Measurements from ENCODE around the gene DDX56.

The DDX56 gene

DNA sequence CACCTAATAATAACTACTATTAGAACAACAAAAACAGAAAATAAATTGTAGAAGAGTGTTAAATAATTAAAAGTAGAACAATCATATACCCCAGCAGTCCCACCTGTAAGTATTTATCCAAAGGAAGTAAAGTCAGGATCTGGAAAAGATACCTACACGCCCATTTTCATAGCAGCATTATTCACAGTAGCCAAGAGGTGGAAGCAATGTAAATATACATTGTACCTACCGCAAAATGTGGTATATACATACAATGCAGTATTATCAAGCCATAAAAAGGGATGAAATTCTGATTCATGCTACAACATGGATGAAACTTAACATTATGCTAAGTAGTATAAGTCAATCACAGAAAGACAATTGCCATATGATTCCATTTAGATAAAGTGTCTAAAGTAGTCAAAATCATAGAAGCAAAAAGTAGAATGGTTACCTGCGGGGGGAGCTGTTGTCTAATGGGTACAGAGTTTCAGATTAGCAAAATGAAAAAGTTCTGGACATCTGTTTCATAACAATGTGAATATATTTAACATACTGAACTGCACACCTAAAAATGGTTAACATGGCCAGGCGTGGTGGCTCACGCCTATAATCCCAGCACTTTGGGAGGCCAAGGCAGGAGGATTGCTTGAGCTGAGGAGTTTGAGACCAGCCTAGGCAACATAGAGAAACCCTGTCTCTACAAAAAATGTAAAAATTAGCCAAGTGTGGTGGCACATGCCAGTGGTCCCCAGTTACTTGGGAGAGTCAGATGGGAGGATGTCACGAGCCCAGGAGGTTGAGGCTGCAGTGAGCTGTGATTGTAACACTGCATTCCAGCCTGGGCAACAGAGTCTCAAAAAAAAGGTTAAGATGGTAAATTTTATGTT is 14.4 kb upstream of the DDX56 start:
- no peaks in the 10 kb centered on the region for H3K36me3 ChIP-seq (ENCODE audit: insufficient read depth, low read length)
- no peak overlapping the region for H3K9ac ChIP-seq (ENCODE audit: low read length)
- no peaks in the 10 kb centered on the region for H3K4me1 ChIP-seq (ENCODE audit: insufficient read depth, low read length)
- no peaks in the 10 kb centered on the region for H3K9me3 ChIP-seq (ENCODE audit: low read length)
- no peaks in the 10 kb centered on the region for H3K27me3 ChIP-seq (ENCODE audit: control insufficient read depth in 1 of 2, insufficient read depth in 2 of 2, low read length in 2 of 2)
- H3K4me3 ChIP-seq (ENCODE audit: low read depth in 1 of 2, low read length in 2 of 2) = no peak overlapping the region
- no peak overlapping the region for H3K27ac ChIP-seq (ENCODE audit: low read depth, low read length)

DNA sequence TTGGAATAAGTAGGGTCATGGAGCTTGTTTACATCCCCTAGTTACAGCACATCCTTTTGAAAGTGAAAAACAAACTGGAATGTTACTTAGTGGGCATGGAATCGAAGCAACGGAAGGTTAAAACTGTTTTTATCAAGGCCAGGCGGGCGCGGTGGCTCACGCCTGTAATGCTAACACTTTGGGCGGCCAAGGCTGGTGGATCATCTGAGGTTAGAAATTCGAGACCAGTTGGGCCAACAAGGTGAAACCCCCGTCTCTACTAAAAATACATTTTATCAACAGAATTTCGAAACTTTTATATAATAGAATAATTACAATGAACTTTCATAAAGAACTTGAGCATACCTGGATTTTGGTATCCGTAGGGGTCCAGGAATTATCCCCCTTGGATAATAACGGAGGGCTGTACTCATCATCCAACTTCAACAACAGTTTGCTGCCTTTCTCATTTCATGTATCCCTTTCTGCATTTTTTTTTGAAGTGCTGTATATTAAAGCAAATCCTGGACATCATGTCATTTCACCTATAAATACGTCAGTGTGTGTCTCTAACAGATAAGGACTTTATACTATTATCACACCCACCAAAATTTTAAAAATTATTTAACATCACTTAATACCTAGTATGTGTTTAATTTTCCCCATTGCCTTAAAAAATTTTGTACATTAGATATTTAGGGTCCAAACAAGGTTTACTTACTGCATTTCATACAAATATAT is 9.6 kb upstream of the DDX56 start:
- Histone ChIP-seq H3K27ac (ENCODE audit: low read depth, low read length) (peak overlapping the region; percentile 96), H3K9me3 (ENCODE audit: low read length) (no peaks in the 10 kb centered on the region), H3K36me3 (ENCODE audit: insufficient read depth, low read length) (peaks cover 18% of the 10 kb centered on the region), H3K4me1 (ENCODE audit: insufficient read depth, low read length) (peaks cover 16% of the 10 kb centered on the region), H3K4me3 (ENCODE audit: low read depth in 1 of 2, low read length in 2 of 2) (peak overlapping the region in 1 of 2 donors; percentile 95), H3K27me3 (ENCODE audit: control insufficient read depth in 1 of 2, insufficient read depth in 2 of 2, low read length in 2 of 2) (no peaks in the 10 kb centered on the region), H3K9ac (ENCODE audit: low read length) (peak overlapping the region; percentile 78)

DNA sequence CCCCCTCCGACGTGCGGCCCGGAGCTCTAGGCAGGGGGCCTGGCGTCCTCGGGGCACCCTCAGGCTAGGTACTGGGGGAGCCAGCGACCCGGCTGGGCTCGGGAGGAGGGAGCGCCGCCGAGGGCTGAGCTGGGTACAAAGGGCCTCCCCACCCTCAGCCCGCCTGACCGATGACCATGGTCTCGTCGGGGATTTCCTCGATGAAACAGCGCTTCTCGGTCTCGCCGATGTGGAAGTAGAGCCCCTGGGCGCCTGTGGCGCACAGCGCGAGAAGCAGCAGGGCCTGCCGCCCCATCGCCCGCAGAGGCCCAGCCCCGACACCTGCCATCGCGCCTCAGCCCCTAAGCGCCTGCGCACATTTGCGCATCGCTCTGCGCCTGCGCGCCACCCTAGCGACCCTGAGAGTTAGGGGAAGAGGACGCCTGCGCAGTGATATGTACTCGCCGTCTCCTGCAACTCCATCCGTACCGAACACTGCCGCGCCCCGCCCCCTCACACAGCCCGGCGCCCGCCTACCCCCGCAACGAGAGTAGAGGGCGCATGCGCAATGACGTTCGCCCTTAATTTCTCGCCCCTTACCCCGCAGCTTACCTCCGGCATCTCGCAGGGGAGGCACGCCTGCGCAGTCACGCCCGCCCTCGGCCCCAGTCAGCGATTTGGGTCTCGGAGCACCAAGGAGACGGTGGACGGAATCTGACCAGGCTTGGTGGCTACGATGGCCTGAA is 8.3 kb upstream of the DDX56 start, which contains the start of gene TMED4:
TSS of gene TMED4 (minus strand) at position 353 of the 725 bp plus-strand sequence. CDS start at position 328, 25 bp downstream.
- Histone ChIP-seq H3K36me3 (ENCODE audit: insufficient read depth, low read length) (peaks cover 23% of the 10 kb centered on the region), H3K27me3 (ENCODE audit: control insufficient read depth in 1 of 2, insufficient read depth in 2 of 2, low read length in 2 of 2) (no peaks in the 10 kb centered on the region), H3K4me3 (ENCODE audit: low read depth in 1 of 2, low read length in 2 of 2) (peak within 1 kb of the TSS; percentile 63 to 95), H3K9me3 (ENCODE audit: low read length) (no peaks in the 10 kb centered on the region), H3K4me1 (ENCODE audit: insufficient read depth, low read length) (peaks cover 16% of the 10 kb centered on the region), H3K27ac (ENCODE audit: low read depth, low read length) (peak within 1 kb of the TSS; percentile 96), H3K9ac (ENCODE audit: low read length) (peak within 1 kb of the TSS; percentile 90)

DNA sequence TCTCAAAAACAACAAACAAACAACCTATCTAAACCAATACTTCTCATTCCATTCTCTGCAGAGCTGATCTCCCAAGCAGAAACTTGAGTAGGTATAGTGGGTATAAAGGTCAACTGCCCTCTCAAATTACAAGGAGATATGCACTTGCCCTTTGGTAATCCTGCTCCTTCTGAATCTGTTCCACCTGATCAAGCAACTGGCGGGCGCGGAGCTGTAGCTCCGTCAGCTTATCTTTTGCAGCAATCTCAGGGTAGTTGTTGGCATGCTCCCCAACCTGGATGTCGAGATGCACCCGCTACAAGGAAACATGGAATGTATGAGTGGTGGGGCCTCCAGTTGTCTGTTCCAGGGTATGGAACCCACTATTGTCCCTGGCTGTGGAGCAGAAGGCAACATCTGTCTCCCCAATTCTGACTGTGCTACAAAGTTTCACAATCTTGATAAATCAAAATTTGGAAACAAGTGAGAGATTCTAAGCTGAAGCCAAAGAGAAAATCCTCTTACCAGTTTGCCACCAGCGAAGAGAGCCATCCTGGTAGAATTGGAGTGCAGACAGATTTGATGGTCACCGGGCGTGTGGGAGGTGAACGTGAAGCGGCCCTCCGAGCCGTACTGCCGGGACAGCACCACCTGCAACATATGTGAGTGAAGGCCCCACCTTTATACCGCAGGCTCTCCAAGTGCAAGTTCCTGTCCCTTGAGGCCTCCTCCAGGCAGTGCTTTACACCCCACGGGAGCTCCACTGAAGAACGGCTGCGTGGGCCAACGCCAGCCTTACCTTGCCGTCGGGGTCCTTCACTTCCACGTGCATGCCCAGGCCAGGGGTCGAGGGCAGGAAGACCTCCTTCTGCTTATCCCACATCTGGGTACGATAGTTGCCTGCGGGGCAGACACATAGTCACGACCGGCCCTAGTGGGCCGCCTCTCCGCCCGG is 7.5 kb upstream of the DDX56 start:
- Histone ChIP-seq H3K36me3 (ENCODE audit: insufficient read depth, low read length) (peaks cover 23% of the 10 kb centered on the region), H3K9me3 (ENCODE audit: low read length) (no peaks in the 10 kb centered on the region), H3K27ac (ENCODE audit: low read depth, low read length) (peak overlapping the region; percentile 82), H3K4me1 (ENCODE audit: insufficient read depth, low read length) (peaks cover 16% of the 10 kb centered on the region), H3K4me3 (ENCODE audit: low read depth in 1 of 2, low read length in 2 of 2) (peak overlapping the region; percentile 63 to 95), H3K27me3 (ENCODE audit: control insufficient read depth in 1 of 2, insufficient read depth in 2 of 2, low read length in 2 of 2) (no peaks in the 10 kb centered on the region), H3K9ac (ENCODE audit: low read length) (peak overlapping the region; percentile 90)

DNA sequence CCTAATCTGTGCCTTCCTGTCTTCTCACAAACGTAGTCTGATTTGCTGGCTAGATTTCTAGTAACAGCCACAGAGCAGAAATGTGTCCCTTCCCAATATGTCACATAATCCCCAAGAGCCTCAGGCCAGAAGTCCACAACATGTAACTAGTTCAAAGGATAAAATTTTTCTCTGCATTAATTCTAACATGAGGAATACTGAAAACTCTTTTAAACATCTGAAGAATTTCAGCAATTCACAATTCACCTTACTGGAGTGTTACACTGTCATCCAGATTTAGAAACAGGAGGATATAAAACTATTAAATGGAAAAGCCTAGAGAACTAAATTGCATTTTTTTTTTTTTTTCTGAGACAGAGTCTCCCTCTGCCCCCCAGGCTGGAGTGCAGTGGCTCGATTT is 2.5 kb upstream of the DDX56 start:
- H3K27me3 ChIP-seq (ENCODE audit: control insufficient read depth in 1 of 2, insufficient read depth in 2 of 2, low read length in 2 of 2) = no peaks in the 10 kb centered on the region
- H3K36me3 ChIP-seq (ENCODE audit: insufficient read depth, low read length) = peaks cover 46% of the 10 kb centered on the region
- H3K9ac ChIP-seq (ENCODE audit: low read length) = no peak overlapping the region
- H3K9me3 ChIP-seq (ENCODE audit: low read length) = no peaks in the 10 kb centered on the region
- peaks cover 29% of the 10 kb centered on the region for H3K4me1 ChIP-seq (ENCODE audit: insufficient read depth, low read length)
- no peak overlapping the region for H3K4me3 ChIP-seq (ENCODE audit: low read depth in 1 of 2, low read length in 2 of 2)
- no peak overlapping the region for H3K27ac ChIP-seq (ENCODE audit: low read depth, low read length)

DNA sequence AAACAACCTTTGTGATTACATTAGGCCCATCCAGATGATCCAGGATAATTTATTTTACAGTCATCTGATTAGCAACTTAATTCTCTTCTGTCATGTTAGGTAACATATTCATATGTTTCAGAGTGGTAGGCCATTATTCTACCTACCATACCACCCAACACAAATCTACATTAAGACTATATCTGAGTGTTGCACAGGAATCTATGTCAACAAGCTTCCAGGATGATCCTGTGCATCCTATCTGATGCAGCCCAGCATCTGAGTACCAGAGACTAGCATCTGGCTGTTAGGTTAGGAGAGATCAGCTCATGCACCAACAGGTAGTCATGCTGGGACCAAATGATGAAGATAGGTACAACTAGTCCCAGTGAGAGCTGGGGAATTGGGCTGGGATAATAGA is 1.3 kb upstream of the DDX56 start:
- Histone ChIP-seq H3K4me1 (ENCODE audit: insufficient read depth, low read length) (peaks cover 17% of the 10 kb centered on the region), H3K9ac (ENCODE audit: low read length) (no peak overlapping the region), H3K27ac (ENCODE audit: low read depth, low read length) (no peak overlapping the region), H3K4me3 (ENCODE audit: low read depth in 1 of 2, low read length in 2 of 2) (no peak overlapping the region), H3K36me3 (ENCODE audit: insufficient read depth, low read length) (peaks cover 55% of the 10 kb centered on the region), H3K9me3 (ENCODE audit: low read length) (no peaks in the 10 kb centered on the region), H3K27me3 (ENCODE audit: control insufficient read depth in 1 of 2, insufficient read depth in 2 of 2, low read length in 2 of 2) (no peaks in the 10 kb centered on the region)

DNA sequence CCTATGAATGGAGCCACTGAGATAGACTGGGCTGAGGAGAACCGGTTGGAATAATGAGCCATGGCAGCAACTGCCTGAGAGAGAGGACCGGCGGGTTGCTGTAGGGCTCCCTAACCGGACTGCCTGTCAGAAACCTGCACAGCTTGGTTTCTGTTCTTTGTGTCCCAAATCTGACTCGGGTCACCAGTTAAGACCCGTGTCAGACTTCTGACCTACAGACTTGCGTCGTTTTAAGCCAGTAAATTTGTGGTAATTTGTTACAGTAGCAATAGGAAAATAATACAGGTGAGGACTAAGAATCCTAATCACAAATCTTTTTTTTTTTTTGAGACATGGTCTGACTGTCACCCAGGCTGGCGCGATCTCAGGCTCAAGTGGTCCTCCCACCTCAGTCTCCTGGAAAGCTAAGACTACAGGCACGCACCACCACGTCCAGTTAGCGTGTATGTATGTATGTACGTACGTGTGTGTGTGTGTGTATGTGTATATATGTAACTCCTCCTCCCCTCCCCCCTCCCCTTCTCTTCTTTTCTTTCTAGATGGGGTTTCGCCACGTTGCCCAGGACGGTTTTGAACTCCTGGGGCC is 672 bp upstream of the DDX56 start:
- peaks cover 55% of the 10 kb centered on the region for H3K36me3 ChIP-seq (ENCODE audit: insufficient read depth, low read length)

DNA sequence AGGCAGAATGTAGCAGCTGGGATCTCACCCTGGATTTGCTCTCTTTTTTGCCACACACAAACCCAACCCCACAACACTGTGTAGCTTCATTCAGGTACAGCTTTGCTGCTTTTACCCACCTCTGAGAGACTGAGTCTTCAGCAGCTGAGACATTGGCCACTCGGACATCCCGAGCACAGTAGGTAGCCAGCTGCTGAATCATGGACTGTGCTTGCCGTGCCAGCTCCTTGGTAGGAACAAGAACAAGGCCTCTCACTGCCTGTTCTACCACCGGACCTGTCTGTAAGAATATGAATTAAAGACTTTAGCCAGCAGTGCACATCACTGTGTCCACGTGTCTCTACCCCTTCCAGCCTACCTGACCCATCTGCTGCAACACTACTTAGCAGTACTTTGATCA is 937 bp downstream of the DDX56 start:
- Histone ChIP-seq H3K27ac (ENCODE audit: low read depth, low read length) (no peak overlapping the region), H3K27me3 (ENCODE audit: control insufficient read depth in 1 of 2, insufficient read depth in 2 of 2, low read length in 2 of 2) (no peaks in the 10 kb centered on the region), H3K36me3 (ENCODE audit: insufficient read depth, low read length) (peaks cover 58% of the 10 kb centered on the region), H3K4me1 (ENCODE audit: insufficient read depth, low read length) (peaks cover 16% of the 10 kb centered on the region), H3K9me3 (ENCODE audit: low read length) (no peaks in the 10 kb centered on the region), H3K4me3 (ENCODE audit: low read depth in 1 of 2, low read length in 2 of 2) (peak overlapping the region; percentile 84 to 98), H3K9ac (ENCODE audit: low read length) (peak overlapping the region; percentile 74)

More for the DNA sequence above, 672 bp upstream of the DDX56 start:
- Histone ChIP-seq H3K4me1 (ENCODE audit: insufficient read depth, low read length) (peaks cover 16% of the 10 kb centered on the region), H3K27ac (ENCODE audit: low read depth, low read length) (peak overlapping the region; percentile 89), H3K27me3 (ENCODE audit: control insufficient read depth in 1 of 2, insufficient read depth in 2 of 2, low read length in 2 of 2) (no peaks in the 10 kb centered on the region), H3K4me3 (ENCODE audit: low read depth in 1 of 2, low read length in 2 of 2) (peak overlapping the region; percentile 84 to 98), H3K9ac (ENCODE audit: low read length) (peak overlapping the region; percentile 47), H3K9me3 (ENCODE audit: low read length) (no peaks in the 10 kb centered on the region)

DNA sequence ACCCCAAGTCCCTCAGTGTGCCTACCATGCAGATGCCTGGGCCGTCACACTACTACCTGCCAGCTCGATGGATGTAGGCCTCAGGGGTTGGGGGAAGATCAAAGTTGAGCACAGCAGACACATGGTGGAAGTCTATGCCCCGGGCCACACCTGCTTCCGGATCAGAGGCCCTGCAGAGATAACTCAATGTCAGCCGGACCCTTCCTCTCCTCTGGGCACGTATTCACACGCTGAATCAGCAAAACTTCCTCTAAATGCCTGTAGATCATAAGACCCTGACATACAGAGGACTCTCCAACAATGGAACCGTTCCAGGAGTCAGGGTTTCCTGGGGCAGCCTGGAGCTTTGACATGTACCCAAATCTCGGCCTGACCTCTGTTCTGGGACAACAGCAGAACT is 3.7 kb downstream of the DDX56 start:
- H3K9ac ChIP-seq (ENCODE audit: low read length) = no peak overlapping the region
- H3K9me3 ChIP-seq (ENCODE audit: low read length) = no peaks in the 10 kb centered on the region
- peaks cover 16% of the 10 kb centered on the region for H3K4me1 ChIP-seq (ENCODE audit: insufficient read depth, low read length)
- no peaks in the 10 kb centered on the region for H3K27me3 ChIP-seq (ENCODE audit: control insufficient read depth in 1 of 2, insufficient read depth in 2 of 2, low read length in 2 of 2)
- no peak overlapping the region for H3K27ac ChIP-seq (ENCODE audit: low read depth, low read length)
- H3K36me3 ChIP-seq (ENCODE audit: insufficient read depth, low read length) = peaks cover 76% of the 10 kb centered on the region
- no peak overlapping the region for H3K4me3 ChIP-seq (ENCODE audit: low read depth in 1 of 2, low read length in 2 of 2)

DNA sequence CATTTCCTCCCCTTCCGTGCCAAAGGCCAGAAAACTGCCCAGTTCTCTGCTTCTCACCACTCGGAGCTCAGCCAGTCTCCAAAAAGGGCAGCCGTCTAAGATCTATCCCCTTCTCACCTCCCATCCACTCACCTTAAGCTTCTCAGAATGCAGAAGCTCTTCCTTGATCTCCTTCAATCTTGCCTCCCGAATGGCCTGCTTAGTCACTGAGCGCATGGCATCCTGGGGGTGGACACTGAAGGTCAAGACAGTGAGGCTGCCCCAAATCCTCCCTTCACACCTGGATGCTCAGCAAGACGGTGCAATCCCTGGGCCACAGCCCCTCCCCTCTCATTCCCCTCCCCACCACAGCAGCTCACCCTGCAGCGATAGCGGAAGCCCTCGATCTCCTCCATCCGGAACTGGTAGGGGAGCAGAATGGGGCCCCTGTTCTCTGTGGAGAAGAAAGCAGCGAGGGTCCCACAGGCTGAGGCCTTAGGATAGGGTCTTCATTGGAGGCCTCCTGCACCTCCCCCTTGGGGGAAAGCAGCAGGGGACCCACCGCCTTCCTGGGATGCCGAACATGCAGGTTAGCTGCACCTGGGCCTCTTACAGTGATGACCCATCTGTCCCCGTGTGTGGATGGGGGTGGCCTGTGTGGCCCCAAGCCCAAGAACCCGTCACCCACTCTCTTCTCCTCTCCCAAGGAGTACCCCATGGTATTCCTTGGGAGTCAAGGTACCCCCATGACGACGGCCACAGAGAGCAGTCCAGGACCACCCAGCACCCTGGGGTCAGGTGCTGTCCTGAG is 4.7 kb downstream of the DDX56 start:
- no peak overlapping the region for H3K9ac ChIP-seq (ENCODE audit: low read length)

More for the DNA sequence above, 4.7 kb downstream of the DDX56 start:
- Histone ChIP-seq H3K27ac (ENCODE audit: low read depth, low read length) (no peak overlapping the region), H3K9me3 (ENCODE audit: low read length) (no peaks in the 10 kb centered on the region), H3K4me3 (ENCODE audit: low read depth in 1 of 2, low read length in 2 of 2) (no peak overlapping the region), H3K27me3 (ENCODE audit: control insufficient read depth in 1 of 2, insufficient read depth in 2 of 2, low read length in 2 of 2) (no peaks in the 10 kb centered on the region), H3K36me3 (ENCODE audit: insufficient read depth, low read length) (peaks cover 86% of the 10 kb centered on the region), H3K4me1 (ENCODE audit: insufficient read depth, low read length) (peaks cover 10% of the 10 kb centered on the region)

All from muscle layer of colon (tissue), 2 donors.